ENCODE data around the gene AKNA. TPM values are rescaled to one million over a fixed set of nuclear protein-coding genes. Genes with fewer than 3 reads are reported as not detected.
A peak's percentile ranks its signal among the peaks of the same experiment; 100 is the strongest.

AKNA gene
- total RNA-seq, 1 donor from 2014 or later: 12.8 TPM

DNA sequence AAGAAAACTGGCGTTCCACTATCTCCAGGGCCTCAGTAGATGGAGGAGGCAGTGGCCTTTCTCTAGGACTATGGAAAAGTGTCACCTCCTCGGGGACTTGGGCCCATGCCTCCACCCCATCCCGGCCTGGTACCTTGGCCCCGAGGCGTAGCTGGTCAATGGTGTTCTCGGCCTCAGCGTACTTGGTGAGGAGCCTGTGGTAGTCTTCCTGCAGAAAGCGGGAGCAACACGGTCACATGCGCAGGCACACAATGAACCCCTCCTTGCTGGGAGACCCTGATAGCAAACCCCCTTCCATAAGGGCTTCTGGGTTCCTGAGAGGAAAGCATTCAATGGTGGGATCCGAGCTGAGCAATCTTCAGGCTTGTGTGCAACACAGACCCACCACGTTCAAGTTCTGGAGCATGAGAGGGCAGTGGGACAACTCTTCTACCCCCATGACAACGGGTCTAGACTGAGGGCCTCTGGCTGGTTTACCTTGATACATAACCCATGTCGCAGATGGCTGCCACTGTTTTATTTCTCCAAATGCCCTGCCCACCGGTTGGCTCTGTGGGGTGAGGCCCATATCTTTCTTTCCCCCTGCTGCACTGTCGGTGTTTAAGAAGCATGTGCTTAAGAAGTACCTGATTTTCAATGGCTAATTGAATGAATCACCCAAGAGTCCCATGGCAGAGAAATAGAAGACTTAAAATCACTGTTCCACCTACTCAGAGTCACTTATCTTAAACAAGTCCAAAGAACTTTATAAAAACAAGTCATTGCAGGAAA lies 13.6 kb downstream of the AKNA start:
- no peak for DNase-seq

DNA sequence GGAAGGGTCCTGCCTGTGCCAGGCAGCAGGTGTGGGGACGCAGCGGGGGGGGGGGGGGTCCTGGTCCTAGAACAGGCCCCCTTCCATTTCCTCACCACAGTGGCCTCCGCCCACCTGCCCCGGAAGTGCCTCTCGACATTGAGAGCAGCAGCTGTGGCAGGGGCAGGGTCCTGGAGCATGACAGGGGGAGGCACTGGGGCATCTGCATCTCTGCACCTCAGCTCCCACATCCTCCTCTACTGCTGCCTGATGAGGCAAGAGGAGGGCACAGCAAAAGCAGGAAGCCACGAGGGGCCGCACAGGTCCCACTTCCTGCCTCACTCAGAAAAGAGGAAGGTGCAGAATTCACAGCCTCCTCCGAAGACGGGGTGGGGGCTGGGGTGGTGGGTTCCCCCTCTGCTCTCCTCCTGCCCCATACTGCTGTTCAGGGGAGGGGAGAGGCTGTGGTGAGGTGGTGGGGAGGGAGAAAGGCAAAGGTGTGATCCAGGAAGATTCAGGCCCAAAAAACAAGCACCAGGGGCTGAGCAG lies 14.8 kb downstream of the AKNA start:
- no peak for DNase-seq

DNA sequence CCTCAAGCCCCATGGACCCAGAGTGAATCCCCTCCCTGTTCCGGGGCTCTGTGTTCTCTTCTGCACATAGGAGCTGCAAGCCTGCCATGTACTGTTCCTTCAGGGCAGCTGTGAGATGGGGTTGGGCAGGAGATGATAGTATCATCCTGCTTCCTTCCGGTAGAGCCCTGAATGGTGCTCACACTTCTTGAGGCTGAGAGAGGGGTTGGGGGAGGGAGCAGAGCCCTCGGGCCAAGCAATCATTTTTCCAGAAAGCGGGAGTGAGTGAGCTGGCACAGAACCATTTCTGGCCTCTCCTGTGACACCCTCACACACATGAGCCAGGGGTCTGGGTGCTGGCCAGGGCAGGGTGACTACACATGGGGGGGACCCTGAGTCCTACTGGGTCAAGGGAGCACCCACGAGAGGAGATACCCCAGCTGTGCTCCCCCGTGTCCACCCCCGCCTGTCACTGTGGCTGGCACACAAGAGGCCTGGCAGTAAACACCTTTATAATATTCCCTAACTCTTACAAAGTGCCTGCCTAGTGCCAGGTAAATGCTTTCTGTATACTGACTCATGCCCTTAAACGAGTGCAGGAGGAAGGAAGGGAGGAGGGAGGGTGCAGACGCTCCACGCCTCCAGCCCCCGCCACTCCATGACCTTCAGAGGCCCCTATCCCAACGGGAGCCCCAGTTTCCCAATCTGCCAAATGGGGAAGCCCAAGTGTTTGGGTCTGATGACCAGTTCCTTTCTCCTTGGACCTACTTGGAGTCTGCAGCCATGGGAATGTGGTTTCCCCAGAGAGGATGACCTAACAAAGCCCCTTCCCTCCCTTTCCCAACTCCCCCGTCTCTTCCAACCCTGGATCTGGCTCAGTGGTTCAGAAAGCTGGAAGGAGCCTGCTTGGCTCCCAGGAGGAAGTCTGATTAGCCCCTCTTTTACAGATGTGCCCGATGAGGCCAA lies 15.5 kb downstream of the AKNA start:
- no peak for DNase-seq

DNA sequence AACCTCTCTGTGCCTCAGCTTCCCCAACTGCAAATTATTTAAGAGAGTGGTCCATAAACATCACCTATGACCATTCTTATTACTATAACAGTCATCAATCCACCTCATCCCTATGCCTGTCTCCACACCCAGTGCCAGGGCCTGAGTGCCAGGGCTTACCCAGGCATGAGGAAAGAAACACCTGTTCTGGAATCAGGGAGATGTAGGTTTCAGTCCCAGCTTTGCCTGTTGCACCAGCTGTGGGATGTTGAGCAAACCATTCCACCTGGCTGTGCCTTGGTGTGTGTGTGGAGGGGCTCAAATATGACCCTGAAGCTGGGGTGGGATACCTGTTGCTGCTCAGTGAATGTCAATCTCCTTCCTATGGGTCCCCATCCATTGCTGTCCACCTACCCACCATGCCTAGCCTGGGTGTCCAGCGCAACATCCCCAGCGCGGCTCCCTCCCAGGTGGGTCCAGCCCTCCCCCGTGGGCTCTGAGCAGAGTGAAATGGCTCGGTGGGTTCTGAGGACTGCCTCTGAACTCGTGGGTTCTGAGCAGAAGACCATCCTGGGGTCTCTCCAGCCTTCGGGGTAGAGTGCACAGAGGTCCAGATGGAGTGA lies 16.3 kb downstream of the AKNA start:
- no peak for DNase-seq

DNA sequence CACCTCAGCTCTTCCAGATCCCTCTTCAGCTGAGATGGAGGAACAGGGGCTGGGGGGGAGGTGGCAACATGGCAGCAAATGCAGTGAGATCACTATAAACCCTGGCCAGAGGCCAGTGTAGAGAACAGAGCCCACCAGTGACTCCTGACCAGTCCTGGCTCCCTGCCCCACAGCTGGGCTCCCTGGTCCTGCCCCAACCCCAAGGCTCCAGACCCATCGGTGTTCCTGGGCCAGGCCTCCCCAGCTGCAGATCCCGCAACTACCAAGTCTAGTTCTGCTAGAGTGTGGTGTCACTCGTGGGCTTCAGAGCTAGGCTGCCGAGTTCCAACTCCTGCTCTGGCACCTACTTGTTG lies 16.8 kb downstream of the AKNA start:
- DNase-seq: no peak

DNA sequence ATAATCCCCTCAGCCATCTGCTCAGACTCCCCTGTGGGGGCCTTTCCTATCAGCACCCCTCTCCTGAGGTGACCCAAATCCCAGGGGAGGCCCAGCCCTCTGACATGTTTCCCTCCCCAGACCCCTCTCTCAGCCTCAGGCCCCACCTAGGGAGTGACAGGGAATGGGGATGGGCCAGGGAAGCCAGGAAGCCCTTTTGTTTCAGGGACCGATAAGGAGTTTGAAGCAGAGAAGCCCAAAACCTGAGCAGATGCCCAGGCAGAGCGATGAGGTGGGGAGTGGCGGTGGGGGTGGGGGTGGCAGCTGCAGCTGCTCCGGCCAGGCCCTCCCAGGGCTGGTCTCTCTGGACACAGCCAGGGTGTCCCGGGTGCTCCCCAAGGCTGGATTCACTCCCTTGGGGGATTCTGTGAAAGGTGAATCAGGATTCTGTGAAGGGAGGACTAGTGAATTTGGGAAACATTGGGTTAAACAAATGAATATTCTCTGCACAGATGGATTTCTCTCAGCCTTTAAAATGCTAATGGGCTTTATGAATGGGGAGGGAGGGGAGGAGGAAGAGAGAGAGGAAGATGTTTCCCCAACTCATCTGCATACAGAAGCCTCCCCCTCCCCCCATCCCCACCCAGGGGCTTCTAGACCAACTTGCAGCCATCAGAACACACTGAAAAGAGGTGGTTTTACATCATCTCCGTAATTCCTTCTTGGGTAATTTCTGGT lies 17.4 kb downstream of the AKNA start:
- DNase-seq: no peak

DNA sequence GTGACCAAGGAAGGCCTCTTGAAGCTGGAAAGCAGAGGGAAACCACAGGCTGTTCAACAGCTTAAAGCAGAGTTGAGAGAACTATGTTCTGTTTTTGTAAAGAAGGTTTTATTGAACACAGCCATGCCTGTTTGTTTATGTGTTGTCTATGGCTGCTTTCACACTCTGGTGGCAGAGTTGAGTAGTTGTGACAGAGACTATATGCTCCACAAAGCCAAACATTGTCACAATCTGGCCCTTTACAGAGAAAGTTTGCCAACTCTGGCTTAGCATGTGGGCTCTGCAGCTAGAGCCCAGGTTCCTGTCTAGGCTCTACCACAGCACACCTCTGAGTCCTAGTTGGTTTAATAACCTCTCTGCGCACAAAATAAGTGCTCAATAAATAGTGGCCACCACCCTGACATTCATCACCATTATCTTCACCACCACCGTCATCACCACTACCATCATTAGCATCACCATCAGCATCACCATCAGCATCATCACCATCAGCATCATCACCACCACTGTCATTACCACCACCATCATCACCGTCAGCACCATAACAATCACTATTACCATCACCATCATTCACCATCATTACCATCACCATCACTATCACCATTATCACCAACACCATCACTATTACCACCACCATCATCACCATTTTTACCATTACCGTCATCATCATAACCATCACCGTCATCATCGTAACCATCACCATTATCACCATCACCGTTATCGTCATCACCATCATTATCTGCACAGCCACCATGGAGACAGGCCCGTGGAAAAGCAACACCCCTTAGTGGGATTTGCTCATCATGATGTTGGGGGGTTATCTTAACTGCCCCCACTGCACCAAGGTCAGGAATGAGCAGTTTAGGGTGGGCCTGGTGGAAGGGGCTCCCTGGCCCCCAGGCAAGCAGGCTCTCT lies 18.3 kb downstream of the AKNA start:
- no peak for DNase-seq

DNA sequence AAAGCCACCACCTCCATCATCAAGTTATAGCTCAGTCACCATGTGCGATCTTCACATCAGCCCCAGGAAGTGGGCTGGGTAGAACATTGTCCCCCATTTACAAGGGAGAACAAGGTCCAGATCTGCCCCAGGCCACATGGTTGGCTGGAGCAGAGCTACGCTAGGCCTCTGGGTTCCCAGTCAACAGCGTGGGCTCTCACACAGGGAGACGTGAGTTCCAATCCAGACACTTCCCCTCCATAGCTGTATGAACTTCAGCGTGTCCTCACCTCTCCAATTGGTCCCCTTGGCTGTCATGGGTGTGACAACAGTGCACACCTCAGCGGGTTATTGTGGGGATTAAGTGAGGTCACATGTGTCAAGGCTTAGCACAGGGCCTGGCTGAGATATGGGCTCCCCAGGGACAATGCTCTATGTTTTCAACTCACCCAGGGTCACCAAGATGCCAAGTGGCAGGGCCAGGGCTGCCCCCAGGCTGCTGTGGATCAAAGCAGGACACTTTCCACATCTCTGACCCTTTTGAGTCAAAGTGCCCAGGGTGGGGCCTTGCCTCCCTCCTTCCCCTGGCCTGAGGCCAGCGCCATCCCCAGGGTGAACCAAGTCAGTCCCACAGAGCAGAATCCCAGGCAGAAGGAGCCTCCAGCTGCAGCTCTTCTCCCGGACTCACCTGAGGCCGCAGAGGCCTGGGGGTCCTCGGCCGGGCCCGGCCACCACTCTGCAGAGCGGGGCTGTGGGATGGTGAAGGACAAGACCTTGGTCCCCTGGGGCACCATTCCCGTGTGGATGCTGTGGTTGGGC lies 19.8 kb downstream of the AKNA start:
- DNase-seq: no peak

DNA sequence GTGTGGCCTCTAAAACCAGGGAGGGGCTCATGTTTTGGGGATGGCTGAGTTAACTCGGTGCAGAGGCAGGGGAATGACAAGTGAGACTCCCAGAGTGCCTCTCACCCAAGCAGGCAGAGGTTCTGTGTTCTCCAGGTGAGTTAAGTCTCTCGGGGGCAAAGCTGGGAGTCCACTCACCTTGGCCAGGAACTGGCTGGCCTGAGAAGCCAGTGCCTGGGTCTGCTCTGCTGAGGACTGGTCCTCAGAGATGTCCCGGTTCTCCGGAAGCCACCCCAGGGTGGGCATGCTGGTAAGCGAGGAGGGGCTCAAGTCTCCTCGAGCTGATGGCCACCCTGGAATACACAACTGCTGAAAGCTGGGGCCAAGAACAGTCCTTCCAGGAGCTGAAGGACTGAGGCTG lies 20.4 kb downstream of the AKNA start:
- no peak for DNase-seq

DNA sequence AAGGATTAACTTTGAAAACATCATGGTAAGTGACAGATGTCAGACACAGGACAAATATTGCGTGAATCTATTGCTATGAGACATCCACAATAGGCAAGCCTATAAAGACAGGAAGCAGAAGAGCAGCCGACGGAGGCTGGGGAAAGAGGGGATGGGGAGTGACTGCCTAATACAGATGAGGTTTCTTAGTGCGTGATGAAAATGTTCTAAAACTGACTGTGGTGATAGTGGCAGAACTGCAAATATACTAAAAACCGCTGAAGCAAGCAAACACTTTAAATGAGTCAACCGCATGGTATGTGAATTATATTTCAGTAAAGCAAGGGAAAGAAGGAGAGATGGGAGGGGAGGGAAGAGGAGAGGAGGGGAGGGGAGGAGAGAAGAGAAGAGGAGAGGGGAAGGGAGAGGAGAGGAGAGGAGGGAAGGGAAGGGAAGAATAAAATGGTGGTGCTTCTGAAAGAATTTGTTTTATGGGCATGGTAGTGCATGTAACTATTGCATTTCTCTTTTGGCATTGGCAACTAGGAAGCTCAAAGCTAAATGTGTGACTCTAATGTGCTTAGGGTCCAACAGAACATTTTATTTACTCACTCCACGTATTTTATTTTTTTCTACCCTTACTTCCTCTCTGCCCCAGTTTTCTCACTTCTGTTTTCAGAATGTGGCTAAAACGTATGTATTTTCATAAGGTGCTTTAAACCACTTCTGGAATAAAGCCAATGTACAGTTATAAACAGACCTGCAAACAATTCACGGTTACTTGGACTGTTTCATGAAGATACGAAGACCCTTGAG lies 21.3 kb downstream of the AKNA start:
- peak; percentile 61 for DNase-seq

DNA sequence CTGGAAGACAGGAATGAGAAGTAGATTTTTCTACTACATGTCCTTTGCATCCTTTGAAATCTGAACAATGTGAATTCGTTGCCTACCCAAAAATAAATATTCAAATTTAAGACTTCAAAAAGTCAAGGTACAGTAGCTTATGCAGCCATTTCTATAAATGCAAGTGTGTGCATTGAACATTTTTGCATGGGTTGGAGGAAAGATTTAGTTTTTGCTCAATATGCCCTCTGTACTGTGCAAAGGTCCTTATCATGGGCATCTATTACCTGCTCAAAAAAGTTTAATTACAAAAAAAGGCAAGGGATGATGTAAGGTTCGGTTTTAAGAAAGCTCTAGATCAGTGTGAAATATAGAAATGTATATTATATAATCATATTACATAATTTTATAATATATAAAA lies 22.6 kb downstream of the AKNA start:
- DNase-seq: no peak

DNA sequence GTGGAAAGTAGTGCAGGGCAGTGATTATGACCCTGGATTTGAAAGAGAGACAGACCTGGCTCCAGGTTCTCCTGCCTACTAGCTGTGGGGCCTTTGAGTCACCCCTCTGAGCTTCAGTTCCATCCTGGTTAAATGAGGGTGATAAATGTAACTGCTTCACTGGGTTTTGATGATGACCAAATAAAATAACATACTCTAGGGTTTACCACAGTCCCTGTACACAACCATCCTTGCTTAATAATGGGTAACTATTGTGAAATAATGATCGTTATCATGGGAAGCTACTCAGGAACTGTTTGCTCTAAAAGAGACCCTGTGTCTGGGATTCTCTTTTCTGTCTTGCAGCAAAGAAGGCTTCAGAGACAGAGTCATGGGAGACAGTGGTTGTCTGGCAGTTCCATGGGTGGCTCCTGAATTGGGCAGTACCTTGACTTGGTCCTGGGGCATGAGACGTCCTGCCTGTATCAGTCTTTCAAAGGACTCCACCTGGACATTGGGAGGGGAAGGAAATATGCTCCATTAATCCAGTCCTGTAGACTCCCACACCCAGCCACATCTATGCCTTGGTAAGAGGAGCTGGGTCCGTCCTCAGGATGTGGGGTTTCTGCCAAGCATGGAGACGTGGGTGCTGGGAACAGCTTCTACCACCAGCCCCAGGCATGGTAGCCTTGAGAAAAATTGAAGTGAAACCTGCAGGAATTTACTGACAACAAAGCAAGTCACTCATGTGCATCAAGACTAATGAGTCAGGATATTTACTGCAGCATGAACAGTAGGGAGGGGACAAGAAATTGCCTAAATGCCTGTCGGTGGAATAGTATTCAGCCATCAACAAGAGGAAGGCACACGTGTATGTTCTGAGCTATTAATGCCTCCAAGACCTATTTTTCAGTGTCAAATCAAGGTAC lies 23.4 kb downstream of the AKNA start:
- DNase-seq: no peak

DNA sequence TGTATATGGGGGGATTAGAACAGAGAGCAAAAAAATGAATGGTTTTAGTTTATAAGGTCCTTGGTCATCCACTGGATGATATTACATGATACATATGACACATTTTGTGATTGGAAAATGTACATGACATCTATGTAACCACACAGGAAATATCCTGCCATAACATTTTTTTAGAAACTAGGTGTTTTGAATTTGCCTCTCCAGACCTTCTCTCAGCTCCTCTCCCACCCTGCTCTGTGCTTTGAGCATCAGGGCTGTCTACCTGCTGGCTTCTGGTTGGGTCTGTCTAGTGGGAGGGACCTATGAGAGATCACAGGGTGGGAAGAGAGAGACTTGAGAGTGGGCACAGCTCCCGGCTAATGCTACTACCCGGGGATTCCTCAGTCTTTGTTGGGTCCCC lies 24.4 kb downstream of the AKNA start:
- DNase-seq: no peak

DNA sequence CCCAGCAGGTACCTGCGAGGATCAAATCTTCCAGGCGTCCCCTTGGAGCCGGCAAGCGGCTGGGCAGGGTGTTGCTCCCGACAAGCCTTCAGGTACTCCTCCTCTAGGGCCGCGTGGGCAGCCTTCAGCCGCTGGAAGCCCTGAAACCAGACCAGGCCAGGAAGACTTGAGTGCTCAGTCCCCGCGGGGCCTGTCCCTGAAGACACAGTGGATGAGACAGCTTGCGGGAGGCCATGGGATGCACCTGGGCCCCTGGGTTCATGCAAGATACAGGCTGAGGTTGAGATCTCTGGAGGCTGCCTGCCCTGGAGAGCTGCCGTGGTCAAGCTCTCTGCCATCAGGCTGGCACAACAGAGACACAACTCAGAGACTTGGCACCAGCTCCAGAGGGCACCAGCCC lies 25.4 kb downstream of the AKNA start:
- DNase-seq: no peak

DNA sequence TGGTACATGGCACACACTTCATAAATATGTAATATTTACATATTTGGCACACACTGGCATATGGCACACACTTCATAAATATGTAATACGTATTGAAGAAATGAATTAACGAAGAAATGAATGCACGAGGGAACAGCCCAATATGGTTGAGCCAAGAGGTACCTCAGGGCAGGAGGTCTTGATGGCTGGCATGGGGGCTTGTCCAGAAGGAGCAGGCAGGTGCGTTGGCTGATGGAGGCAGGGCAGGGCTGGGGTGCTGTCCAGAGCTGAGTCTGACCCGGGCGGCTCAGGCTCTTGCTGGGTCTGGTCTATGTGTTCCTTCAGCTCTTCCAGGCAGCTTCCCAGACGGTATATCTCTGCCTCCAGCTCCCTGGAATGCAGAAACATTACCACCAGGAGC lies 26.2 kb downstream of the AKNA start:
- DNase-seq: no peak

DNA sequence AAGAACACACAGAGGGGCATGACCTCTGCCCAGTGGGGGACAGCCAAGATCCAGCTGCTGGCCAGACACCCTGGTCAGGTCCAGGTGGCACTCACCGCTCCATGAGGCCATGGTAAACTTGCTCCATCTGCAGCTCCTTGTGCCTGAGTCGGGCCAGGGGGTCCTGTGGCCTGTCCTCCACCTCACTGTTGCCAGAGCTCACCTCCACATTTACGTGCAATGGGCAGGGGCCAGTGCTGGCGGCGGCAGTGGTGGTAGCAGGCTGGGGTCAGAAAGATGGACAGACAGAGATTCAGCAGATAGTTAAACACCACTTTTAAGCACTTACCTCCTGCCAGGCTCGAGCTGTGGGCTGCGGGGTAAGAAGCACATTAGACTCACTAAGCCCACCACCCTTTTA lies 28.0 kb downstream of the AKNA start:
- DNase-seq: no peak

DNA sequence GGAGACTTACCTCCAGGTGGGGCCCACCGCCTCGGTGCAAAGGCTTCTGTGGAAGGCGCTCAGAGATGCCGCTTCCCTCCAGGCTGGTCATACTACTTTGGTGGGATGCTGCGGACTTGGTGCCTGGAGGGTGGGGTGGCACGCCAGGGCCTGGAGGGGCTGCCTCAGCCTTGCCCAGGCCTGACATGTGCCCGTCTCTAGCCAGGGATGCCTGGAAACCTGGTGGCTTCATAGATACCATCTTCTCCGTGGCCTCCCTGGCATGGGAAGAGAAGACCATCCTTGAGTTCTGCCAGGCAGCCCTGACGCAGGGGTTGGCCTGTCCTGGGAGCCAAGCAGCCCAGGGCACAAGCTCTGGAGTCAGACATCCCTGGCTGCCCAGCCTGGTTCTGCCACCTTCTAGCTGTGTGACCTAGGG lies 29.9 kb downstream of the AKNA start:
- no peak for DNase-seq

DNA sequence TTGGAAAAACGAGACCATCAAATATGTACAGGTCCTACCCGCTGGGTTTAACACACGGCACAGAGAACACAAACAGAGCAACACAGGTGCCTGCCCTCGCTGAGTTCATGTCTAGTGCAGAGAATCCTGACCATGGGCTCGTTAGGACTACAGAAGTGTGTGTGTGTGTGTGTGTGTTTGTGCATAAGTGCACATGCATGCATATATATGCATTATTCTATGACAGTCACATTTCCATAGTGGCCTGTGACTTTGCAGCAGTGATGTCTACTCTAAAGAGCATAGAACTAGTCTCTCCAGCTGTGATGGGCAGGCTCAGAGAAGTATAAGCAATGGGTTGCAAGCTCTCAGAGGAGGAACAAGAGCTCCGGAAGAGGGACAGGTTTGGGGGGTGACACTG lies 30.4 kb downstream of the AKNA start:
- DNase-seq: no peak

All from skin of body (tissue), 2 donors.